Measurements from ENCODE around the gene MBNL1.

Gene MBNL1

GRCh38 chr3:152308475-152308844 is 39.7 kb downstream of the MBNL1 start (continued):
- TF ChIP-seq CREB5 (CRISPR knock-in tag; IDR thresholded peaks at IDR 0.05; ENCODE audit: low read depth) (no peak), ARNTL (CRISPR knock-in tag; IDR thresholded peaks at IDR 0.05; ENCODE audit: borderline replicate concordance, low read depth) (no peak), TCF4 (CRISPR knock-in tag; IDR thresholded peaks at IDR 0.05; ENCODE audit: borderline replicate concordance) (no peak), ISL1 (CRISPR knock-in tag; IDR thresholded peaks at IDR 0.05) (no peak), ESRRG (CRISPR knock-in tag; IDR thresholded peaks at IDR 0.05) (no peak), CSRNP3 (CRISPR knock-in tag; IDR thresholded peaks at IDR 0.05) (no peak)

GRCh38 chr3:152309031-152309430 is 40.3 kb downstream of the MBNL1 start:
- no peak for TF ChIP-seq ZNF565 (CRISPR knock-in tag; conservative IDR thresholded peaks at IDR 0.05; ENCODE audit: low read depth)
- TF ChIP-seq RARB (CRISPR knock-in tag; IDR thresholded peaks at IDR 0.05): no peak
- TF ChIP-seq ZFP3 (CRISPR knock-in tag; IDR thresholded peaks at IDR 0.05): no peak
- no peak for TF ChIP-seq GLIS3 (CRISPR knock-in tag; IDR thresholded peaks at IDR 0.05)
- no peak for TF ChIP-seq ZFP30 (CRISPR knock-in tag; IDR thresholded peaks at IDR 0.05)
- TF ChIP-seq CREB5 (CRISPR knock-in tag; IDR thresholded peaks at IDR 0.05; ENCODE audit: low read depth): no peak
- TF ChIP-seq ZNF8 (CRISPR knock-in tag; IDR thresholded peaks at IDR 0.05): no peak
- TF ChIP-seq ISL1 (CRISPR knock-in tag; IDR thresholded peaks at IDR 0.05): no peak
- TF ChIP-seq OSR1 (CRISPR knock-in tag; IDR thresholded peaks at IDR 0.05): no peak
- TF ChIP-seq ESRRG (CRISPR knock-in tag; IDR thresholded peaks at IDR 0.05): no peak
- TF ChIP-seq POU6F1 (CRISPR knock-in tag; IDR thresholded peaks at IDR 0.05; ENCODE audit: borderline replicate concordance, low read depth): no peak
- peak; percentile 19; the same call in 2 of the 3 replicates for ATAC-seq

- TF ChIP-seq ARNTL (CRISPR knock-in tag; IDR thresholded peaks at IDR 0.05; ENCODE audit: borderline replicate concordance, low read depth): no peak
- 0 out of 2 replicates have a peak, but pooled peaks have one; percentile 8 for TF ChIP-seq ISL1 (CRISPR knock-in tag; IDR thresholded peaks at IDR 0.05)
- no peak for TF ChIP-seq ZC3H10 (CRISPR knock-in tag; IDR thresholded peaks at IDR 0.05)
- peak; percentile 60 for ATAC-seq
These were observed 41.0 kb downstream of the MBNL1 start for GRCh38 chr3:152309535-152310307.

GRCh38 chr3:152313430-152313829 is 44.7 kb downstream of the MBNL1 start:
- ATAC-seq: no peak

More at GRCh38 chr3:152313430-152313829, 44.7 kb downstream of the MBNL1 start:
- TF ChIP-seq ZNF8 (CRISPR knock-in tag; IDR thresholded peaks at IDR 0.05) (no peak), ISL1 (CRISPR knock-in tag; IDR thresholded peaks at IDR 0.05) (no peak), ZNF70 (CRISPR knock-in tag; IDR thresholded peaks at IDR 0.05) (no peak), PPARA (CRISPR knock-in tag; IDR thresholded peaks at IDR 0.05; ENCODE audit: borderline replicate concordance) (no peak), TCF4 (CRISPR knock-in tag; IDR thresholded peaks at IDR 0.05; ENCODE audit: borderline replicate concordance) (no peak), POU6F1 (CRISPR knock-in tag; IDR thresholded peaks at IDR 0.05; ENCODE audit: borderline replicate concordance, low read depth) (no peak), TSHZ2 (CRISPR knock-in tag; IDR thresholded peaks at IDR 0.05) (no peak), ZC3H10 (CRISPR knock-in tag; IDR thresholded peaks at IDR 0.05) (no peak), BACH2 (CRISPR knock-in tag; IDR thresholded peaks at IDR 0.05; ENCODE audit: borderline replicate concordance) (no peak), CSRNP3 (CRISPR knock-in tag; IDR thresholded peaks at IDR 0.05) (no peak), OSR1 (CRISPR knock-in tag; IDR thresholded peaks at IDR 0.05) (no peak), CREB5 (CRISPR knock-in tag; IDR thresholded peaks at IDR 0.05; ENCODE audit: low read depth) (no peak), ZNF565 (CRISPR knock-in tag; conservative IDR thresholded peaks at IDR 0.05; ENCODE audit: low read depth) (no peak), ZFP30 (CRISPR knock-in tag; IDR thresholded peaks at IDR 0.05) (no peak), ARNTL (CRISPR knock-in tag; IDR thresholded peaks at IDR 0.05; ENCODE audit: borderline replicate concordance, low read depth) (no peak)
